ENCODE data around the gene RASL11B.

Gene RASL11B

GRCh38 chr4:52837716-52838558, 24.2 kb upstream of the RASL11B start:
- H3K4ac ChIP-seq (ENCODE audit: low read depth in 1 of 2, low read length in 2 of 2): no peak overlapping the region
- peaks cover 10% of the 10 kb centered on the region for H3K4me1 ChIP-seq (ENCODE audit: control insufficient read depth, insufficient read depth, low read depth, low read length)
- 62% methylated on average over 7 of the region's 7 CpGs for WGBS
- peaks cover 0 to 3% of the 10 kb centered on the region in 2 experiments for H3K27me3 ChIP-seq (ENCODE audit: control insufficient read depth in 1 of 2, insufficient read depth in 1 of 2, low read length in 2 of 2)
- no peak overlapping the region for H3K4me3 ChIP-seq (ENCODE audit: insufficient read depth in 1 of 2, low read depth in 1 of 2, low read length in 2 of 2)
- H3K27ac ChIP-seq (ENCODE audit: low read length, poor library complexity, severe bottlenecking): peak overlapping the region; percentile 56
- no peak overlapping the region for H3K23ac ChIP-seq (ENCODE audit: low read length in 2 of 2)
- H2AK5ac ChIP-seq (ENCODE audit: low read length, severe bottlenecking): peak overlapping the region; percentile 27
- H3K79me1 ChIP-seq (replicated peaks; ENCODE audit: low read length, poor library complexity, severe bottlenecking): no peaks in the 10 kb centered on the region
- H3K9me3 ChIP-seq (ENCODE audit: control insufficient read depth, low read length): no peaks in the 10 kb centered on the region
- H3K4me2 ChIP-seq (ENCODE audit: low read length, poor library complexity, severe bottlenecking): peak overlapping the region; percentile 17
- no peaks in the 10 kb centered on the region for H3K36me3 ChIP-seq (ENCODE audit: control insufficient read depth in 1 of 2, insufficient read depth in 2 of 2, low read depth in 1 of 2, low read length in 2 of 2)
- no peak overlapping the region for H4K91ac ChIP-seq (ENCODE audit: low read length)
- no peak overlapping the region for H2BK15ac ChIP-seq (ENCODE audit: low read depth, poor library complexity, severe bottlenecking)
- no peak overlapping the region for H2AFZ ChIP-seq (ENCODE audit: low read depth, low read length)
- no peak overlapping the region for H2BK12ac ChIP-seq (ENCODE audit: low read length in 2 of 2)
- H3K9ac ChIP-seq (ENCODE audit: low read length): no peak overlapping the region
- H2BK120ac ChIP-seq (ENCODE audit: low read depth, low read length): no peak overlapping the region
- no peak overlapping the region for H3K14ac ChIP-seq (ENCODE audit: low read length in 2 of 2)
- peak overlapping the region; percentile 0 for H2BK5ac ChIP-seq (ENCODE audit: low read depth, low read length, poor library complexity, severe bottlenecking)
- H4K8ac ChIP-seq (ENCODE audit: low read length): no peak overlapping the region
- H3K18ac ChIP-seq (ENCODE audit: low read depth in 1 of 2, low read length in 2 of 2): peak overlapping the region in 1 of 2 experiments; percentile 40
- peak; percentile 80 for DNase-seq

- Histone ChIP-seq H3K18ac (ENCODE audit: low read depth in 1 of 2, low read length in 2 of 2) (no peak overlapping the region), H3K27me3 (ENCODE audit: control insufficient read depth in 1 of 2, insufficient read depth in 1 of 2, low read length in 2 of 2) (peaks cover 0 to 5% of the 10 kb centered on the region in 2 experiments), H2BK12ac (ENCODE audit: low read length in 2 of 2) (no peak overlapping the region), H3K4me3 (ENCODE audit: insufficient read depth in 1 of 2, low read depth in 1 of 2, low read length in 2 of 2) (no peak overlapping the region), H3K14ac (ENCODE audit: low read length in 2 of 2) (no peak overlapping the region), H3K9ac (ENCODE audit: low read length) (no peak overlapping the region), H2BK120ac (ENCODE audit: low read depth, low read length) (no peak overlapping the region), H3K4ac (ENCODE audit: low read depth in 1 of 2, low read length in 2 of 2) (no peak overlapping the region), H2AFZ (ENCODE audit: low read depth, low read length) (no peak overlapping the region), H3K9me3 (ENCODE audit: control insufficient read depth, low read length) (no peaks in the 10 kb centered on the region), H3K36me3 (ENCODE audit: control insufficient read depth in 1 of 2, insufficient read depth in 2 of 2, low read depth in 1 of 2, low read length in 2 of 2) (no peaks in the 10 kb centered on the region), H3K27ac (ENCODE audit: low read length, poor library complexity, severe bottlenecking) (no peak overlapping the region), H4K8ac (ENCODE audit: low read length) (no peak overlapping the region), H4K91ac (ENCODE audit: low read length) (no peak overlapping the region), H3K4me2 (ENCODE audit: low read length, poor library complexity, severe bottlenecking) (no peak overlapping the region), H3K4me1 (ENCODE audit: control insufficient read depth, insufficient read depth, low read depth, low read length) (peaks cover 10% of the 10 kb centered on the region), H3K79me1 (replicated peaks; ENCODE audit: low read length, poor library complexity, severe bottlenecking) (no peaks in the 10 kb centered on the region), H2BK5ac (ENCODE audit: low read depth, low read length, poor library complexity, severe bottlenecking) (no peak overlapping the region), H3K23ac (ENCODE audit: low read length in 2 of 2) (no peak overlapping the region), H2AK5ac (ENCODE audit: low read length, severe bottlenecking) (peak overlapping the region; percentile 56), H2BK15ac (ENCODE audit: low read depth, poor library complexity, severe bottlenecking) (no peak overlapping the region)
- DNase-seq: no peak
- WGBS: 93% methylated on average over 10 of the region's 10 CpGs
These were observed 23.2 kb upstream of the RASL11B start for GRCh38 chr4:52838729-52839586.

GRCh38 chr4:52840531-52841370, 21.4 kb upstream of the RASL11B start:
- no peak overlapping the region for H2AFZ ChIP-seq (ENCODE audit: low read depth, low read length)
- no peak overlapping the region for H3K4me2 ChIP-seq (ENCODE audit: low read length, poor library complexity, severe bottlenecking)
- H3K9me3 ChIP-seq (ENCODE audit: control insufficient read depth, low read length): no peaks in the 10 kb centered on the region
- no peak for DNase-seq
- H3K14ac ChIP-seq (ENCODE audit: low read length in 2 of 2): no peak overlapping the region
- H4K8ac ChIP-seq (ENCODE audit: low read length): no peak overlapping the region
- no peak overlapping the region for H3K4ac ChIP-seq (ENCODE audit: low read depth in 1 of 2, low read length in 2 of 2)
- H4K91ac ChIP-seq (ENCODE audit: low read length): no peak overlapping the region
- no peak overlapping the region for H3K18ac ChIP-seq (ENCODE audit: low read depth in 1 of 2, low read length in 2 of 2)
- H2BK120ac ChIP-seq (ENCODE audit: low read depth, low read length): no peak overlapping the region
- H3K4me3 ChIP-seq (ENCODE audit: insufficient read depth in 1 of 2, low read depth in 1 of 2, low read length in 2 of 2): no peak overlapping the region
- no peak overlapping the region for H3K27ac ChIP-seq (ENCODE audit: low read length, poor library complexity, severe bottlenecking)
- no peak overlapping the region for H2BK12ac ChIP-seq (ENCODE audit: low read length in 2 of 2)
- H3K9ac ChIP-seq (ENCODE audit: low read length): no peak overlapping the region
- no peak overlapping the region for H2AK5ac ChIP-seq (ENCODE audit: low read length, severe bottlenecking)
- no peaks in the 10 kb centered on the region for H3K36me3 ChIP-seq (ENCODE audit: control insufficient read depth in 1 of 2, insufficient read depth in 2 of 2, low read depth in 1 of 2, low read length in 2 of 2)
- no peaks in the 10 kb centered on the region for H3K79me1 ChIP-seq (replicated peaks; ENCODE audit: low read length, poor library complexity, severe bottlenecking)
- no peak overlapping the region for H2BK5ac ChIP-seq (ENCODE audit: low read depth, low read length, poor library complexity, severe bottlenecking)
- peaks cover 10% of the 10 kb centered on the region for H3K4me1 ChIP-seq (ENCODE audit: control insufficient read depth, insufficient read depth, low read depth, low read length)
- H2BK15ac ChIP-seq (ENCODE audit: low read depth, poor library complexity, severe bottlenecking): no peak overlapping the region
- WGBS: 46% methylated on average over 5 of the region's 9 CpGs
- H3K27me3 ChIP-seq (ENCODE audit: control insufficient read depth in 1 of 2, insufficient read depth in 1 of 2, low read length in 2 of 2): peaks cover 0 to 5% of the 10 kb centered on the region in 2 experiments
- H3K23ac ChIP-seq (ENCODE audit: low read length in 2 of 2): no peak overlapping the region
